H1 (cell line): ENCODE results near the gene NXPH4. TPM values are rescaled to one million over a fixed set of nuclear protein-coding genes. Genes with fewer than 3 reads are reported as not detected.

Experiments
- CTCF ChIA-PET: fragments of 300-600 bp; sonication (Branson Sonifier 250); formaldehyde crosslinking; loops from one replicate; lab custom pipeline; 2021; ENCODE audit not compliant: partially characterized antibody; lab: Charles Lee
- POLR2A ChIA-PET: fragments of 300-600 bp; sonication (Branson Sonifier 250); formaldehyde crosslinking; loops from one replicate; lab custom pipeline; 2021; ENCODE audit warnings: inconsistent platforms; ENCODE audit not compliant: partially characterized antibody; lab: Charles Lee
- DNase-seq, 2 experiments: peaks; one replicate each; pipeline versions ENCODE4 v3.0.0 to v3.0.0-alpha.2; 2010 to 2022; ENCODE audit warnings: low spot score in 2 of 2, low read depth in 1 of 2, mixed read lengths in 1 of 2
- FAIRE-seq: peaks from 2 replicates; lab custom pipeline; 2011; peaks lifted over from hg19 to GRCh38; lab: Jason Lieb, UNC
- H2AFZ ChIP-seq: 2 replicates; pipeline ENCODE4 v1.8.1; 2012; ENCODE audit warnings: low read length, inconsistent platforms
- H2AK5ac ChIP-seq: 2 replicates; pipeline ENCODE4 v1.6.1; 2013; ENCODE audit warnings: low read depth, low read length
- H2BK120ac ChIP-seq: replicated peaks from 2 replicates; pipeline ENCODE3; 2013; ENCODE audit warnings: low read depth, low read length, inconsistent platforms
- H2BK12ac ChIP-seq: 2 replicates; pipeline ENCODE4 v1.6.1; 2013; ENCODE audit warnings: low read depth, low read length
- H2BK15ac ChIP-seq: 2 replicates; pipeline ENCODE4 v1.6.1; 2013; ENCODE audit warnings: low read length
- H2BK20ac ChIP-seq: 2 replicates; pipeline ENCODE4 v1.6.1; 2013; ENCODE audit warnings: low read length
- H2BK5ac ChIP-seq: 2 replicates; pipeline ENCODE4 v1.6.1; 2013; ENCODE audit warnings: low read depth, low read length
- H3K14ac ChIP-seq: 2 replicates; pipeline ENCODE4 v1.6.1; 2013; ENCODE audit warnings: inconsistent platforms; ENCODE audit not compliant: insufficient read length
- H3K18ac ChIP-seq: 2 replicates; pipeline ENCODE4 v1.6.1; 2013; ENCODE audit warnings: low read length; ENCODE audit errors: extremely low read depth
- H3K23ac ChIP-seq: 2 replicates; pipeline ENCODE4 v1.6.1; 2013; ENCODE audit warnings: inconsistent platforms; ENCODE audit not compliant: insufficient read length
- H3K23me2 ChIP-seq: 2 replicates; pipeline ENCODE4 v1.6.1; 2013; ENCODE audit warnings: low read depth, low read length
- H3K27ac ChIP-seq: 2 replicates; pipeline ENCODE4 v1.6.1; 2011; ENCODE audit warnings: low read depth, low read length, inconsistent platforms
- H3K27me3 ChIP-seq, 4 experiments: replicated peaks in 1 of 4; 1 replicate in 1 of 4; 2 replicates in 3 of 4; pipeline versions ENCODE4 v1.6.1 to v1.8.1; 2011 to 2013; ENCODE audit warnings: low read length in 3 of 4, mild to moderate bottlenecking in 3 of 4, inconsistent platforms in 2 of 4, mixed read lengths in 2 of 4, moderate library complexity in 1 of 4; ENCODE audit not compliant: control insufficient read depth in 3 of 4, insufficient read depth in 3 of 4; ENCODE audit errors: extremely low read depth in 1 of 4
- H3K36me3 ChIP-seq, 4 experiments: 2 replicates each; pipeline versions ENCODE4 v1.6.1 to v1.8.1; 2011 to 2013; ENCODE audit warnings: mild to moderate bottlenecking in 4 of 4, low read length in 3 of 4, moderate library complexity in 2 of 4, control low read depth in 1 of 4, inconsistent platforms in 1 of 4; ENCODE audit not compliant: insufficient read depth in 4 of 4, control insufficient read depth in 2 of 4
- H3K4ac ChIP-seq: replicated peaks from 2 replicates; pipeline ENCODE3; 2013; ENCODE audit warnings: low read length, low read depth, mixed read lengths, inconsistent platforms; ENCODE audit not compliant: insufficient read length
- H3K4me1 ChIP-seq, 4 experiments: replicated peaks in 1 of 4; 1 replicate in 1 of 4; 2 replicates in 3 of 4; pipeline versions ENCODE4 v1.6.1 to v1.8.1; 2011 to 2013; ENCODE audit warnings: low read length in 3 of 4, inconsistent platforms in 2 of 4, mixed read lengths in 1 of 4; ENCODE audit not compliant: insufficient read depth in 4 of 4, control insufficient read depth in 3 of 4
- H3K4me2 ChIP-seq, 2 experiments: 2 replicates each; pipeline versions ENCODE4 v1.6.1 to v1.8.1; 2011 to 2013; ENCODE audit warnings: low read depth in 2 of 2, low read length in 2 of 2, control low read depth in 1 of 2, inconsistent platforms in 1 of 2, mild to moderate bottlenecking in 1 of 2; ENCODE audit not compliant: insufficient read depth in 1 of 2
- H3K4me3 ChIP-seq, 4 experiments: fragments of 200-600, 300-600 bp in 1 of 4; sonication (generic), shearing (Covaris generic), sonication (Bioruptor Twin) in 1 of 4; 2 replicates each; pipeline versions ENCODE4 v1.5.1 to v1.8.1; 2011 to 2016; ENCODE audit warnings: low read length in 4 of 4, low read depth in 3 of 4, control low read depth in 2 of 4, inconsistent platforms in 2 of 4, mild to moderate bottlenecking in 2 of 4, mixed read lengths in 1 of 4, moderate library complexity in 1 of 4; ENCODE audit not compliant: insufficient read depth in 2 of 4; ENCODE audit errors: extremely low read depth in 1 of 4
- H3K56ac ChIP-seq: replicated peaks from 2 replicates; pipeline ENCODE3; 2013; ENCODE audit warnings: low read depth, mild to moderate bottlenecking, mixed read lengths, low read length, inconsistent platforms; ENCODE audit not compliant: insufficient read length
- H3K79me1 ChIP-seq: 2 replicates; pipeline ENCODE4 v1.6.1; 2013; ENCODE audit warnings: low read depth, low read length, control low read depth
- H3K79me2 ChIP-seq, 2 experiments: 2 replicates each; pipeline versions ENCODE4 v1.6.1 to v1.8.1; 2012 to 2013; ENCODE audit warnings: low read length in 2 of 2, mild to moderate bottlenecking in 2 of 2, inconsistent platforms in 1 of 2; ENCODE audit not compliant: insufficient read depth in 2 of 2, control insufficient read depth in 1 of 2
- H3K9ac ChIP-seq, 4 experiments: replicated peaks in 1 of 4; 1 replicate in 1 of 4; 2 replicates in 3 of 4; pipeline versions ENCODE4 v1.6.1 to v1.8.1; 2011 to 2013; ENCODE audit warnings: low read depth in 3 of 4, low read length in 3 of 4, control low read depth in 2 of 4, mild to moderate bottlenecking in 2 of 4, moderate library complexity in 2 of 4, inconsistent platforms in 1 of 4; ENCODE audit errors: extremely low read depth in 1 of 4
- H3K9me3 ChIP-seq, 2 experiments: 2 replicates each; pipeline versions ENCODE4 v1.6.1 to v1.8.1; 2012 to 2013; ENCODE audit warnings: mild to moderate bottlenecking in 2 of 2, moderate library complexity in 2 of 2, control low read depth in 1 of 2, inconsistent platforms in 1 of 2, low read depth in 1 of 2, low read length in 1 of 2, mixed read lengths in 1 of 2; ENCODE audit not compliant: insufficient read depth in 2 of 2
- H4K20me1 ChIP-seq, 2 experiments: replicated peaks in 1 of 2; 2 replicates each; pipeline versions ENCODE3 to v1.8.1; 2011 to 2013; ENCODE audit warnings: inconsistent platforms in 2 of 2, low read length in 2 of 2, mild to moderate bottlenecking in 1 of 2; ENCODE audit not compliant: insufficient read depth in 2 of 2, control insufficient read depth in 1 of 2
- H4K5ac ChIP-seq: 2 replicates; pipeline ENCODE4 v1.6.1; 2013; ENCODE audit warnings: low read length, low read depth, mixed read lengths, inconsistent platforms; ENCODE audit not compliant: insufficient read length
- H4K8ac ChIP-seq: 2 replicates; pipeline ENCODE4 v1.8.0; 2013; ENCODE audit warnings: mild to moderate bottlenecking, moderate library complexity, low read length, inconsistent platforms; ENCODE audit not compliant: insufficient read depth; ENCODE audit errors: extremely low read depth
- H4K91ac ChIP-seq: replicated peaks from 2 replicates; pipeline ENCODE3; 2013; ENCODE audit warnings: low read length, mixed read lengths, inconsistent platforms; ENCODE audit not compliant: insufficient read length
- WGBS, 2 experiments: shearing (Covaris generic) in 1 of 2; methylation state at CpG; one replicate each; pipeline versions ENCODE4 v1.1.6 to v1.1.7; 2013 to 2015; ENCODE audit warnings: low lambda C conversion rate in 2 of 2, mixed read lengths in 2 of 2, inconsistent platforms in 1 of 2, low coverage in 1 of 2, missing lambda C conversion rate in 1 of 2; ENCODE audit not compliant: insufficient replicate concordance in 2 of 2, insufficient coverage in 1 of 2, insufficient read length in 1 of 2; ENCODE audit errors: extremely low coverage in 1 of 2, missing lambda C conversion rate in 1 of 2; 5-methylcytosine and 5-hydroxymethylcytosine counted together
- polyA plus RNA-seq, 7 experiments: library from polyadenylated mRNA; depleted of rRNA in 3 of 7; stranded (reverse) in 5 of 7; unstranded in 2 of 7; fragments of >200 nt in 5 of 7; fragments of 200-250 nt in 2 of 7; gene quantifications; 1 replicate in 5 of 7; 2 replicates in 1 of 7; 4 replicates in 1 of 7; pipeline versions ENCODE4 v1.2.1 to v1.2.3, GENCODE V29; 2011 to 2013; ENCODE audit warnings: missing spikeins in 2 of 7, mixed read lengths in 2 of 7
- total RNA-seq: library from RNA; stranded (reverse); fragmentation: NEBNext Ultra II Directional; extraction: Animal tissue kit (Norgen Biotek cat#: 25700); gene quantifications from 2 replicates; pipeline ENCODE4 v1.2.1, GENCODE V29; 2021
- TF ChIP-seq, protein P1 (sequence below): IDR thresholded peaks from 2 replicates; pipeline ENCODE4 v1.6.1; 2012; ENCODE audit warnings: low read length, inconsistent platforms

The NXPH4 gene
- total and polyA plus RNA-seq, 2 of the 8 experiments (the other 6 are each of a cell fraction or from before 2014, with no cell fraction given): 0.92 to 1.7 TPM

DNA sequence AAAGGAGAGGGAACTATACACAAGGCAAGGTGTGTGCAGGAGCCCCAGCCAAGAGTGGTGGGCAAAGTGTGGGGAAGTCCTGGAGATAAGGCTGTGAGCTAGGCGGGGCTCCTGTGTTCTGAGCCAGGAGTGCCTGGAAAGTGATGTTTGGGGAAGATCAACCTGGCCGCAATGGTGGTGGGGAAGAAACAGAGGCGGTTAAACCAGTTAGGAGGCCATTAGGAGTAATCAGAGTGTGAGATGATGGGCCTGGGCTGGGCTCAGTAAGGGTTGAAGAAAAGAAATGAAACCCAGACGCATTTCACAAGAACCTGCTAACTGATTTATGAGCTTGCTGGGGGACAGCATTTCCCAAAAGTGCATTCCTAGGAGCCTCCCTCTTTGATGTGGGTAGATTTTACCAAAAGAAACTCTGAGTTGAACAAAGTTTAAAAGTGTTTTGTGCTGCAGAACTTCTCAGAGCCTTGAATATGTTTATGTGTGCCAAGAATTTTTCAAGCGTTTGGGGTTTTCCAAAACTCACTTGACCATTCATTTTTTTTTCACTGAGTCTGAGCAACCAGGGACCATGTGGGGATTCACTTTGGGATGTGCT, 34.9 kb upstream of the NXPH4 start:
- Histone ChIP-seq H4K20me1 (peaks cover 6 to 22% of the 10 kb centered on the region in 2 experiments), H3K9ac (no peak overlapping the region), H4K91ac (no peak overlapping the region), H2BK5ac (no peak overlapping the region), H3K79me2 (no peaks in the 10 kb centered on the region), H2AFZ (no peak overlapping the region), H3K27me3 (no peaks in the 10 kb centered on the region), H3K79me1 (no peaks in the 10 kb centered on the region), H3K27ac (no peak overlapping the region), H3K56ac (no peak overlapping the region), H2AK5ac (no peak overlapping the region), H3K9me3 (no peaks in the 10 kb centered on the region), H3K18ac (no peak overlapping the region), H3K14ac (no peak overlapping the region), H3K4me3 (no peak overlapping the region), H4K5ac (no peak overlapping the region), H3K36me3 (peaks cover 51 to 78% (median 75%) of the 10 kb centered on the region in 4 experiments), H3K4me1 (no peaks in the 10 kb centered on the region; a peak in 1 of 7 replicates), H3K4ac (no peak overlapping the region), H3K23ac (no peak overlapping the region), H2BK12ac (no peak overlapping the region), H3K4me2 (no peak overlapping the region), H2BK20ac (no peak overlapping the region), H2BK15ac (no peak overlapping the region), H3K23me2 (no peaks in the 10 kb centered on the region), H2BK120ac (no peak overlapping the region), H4K8ac (no peak overlapping the region)
- WGBS, 2 experiments: 90% methylated on average over 5 of the region's 5 CpGs; no CpG with 5 or more reads in 1 of the 2 experiments
- POLR2A ChIA-PET: interaction anchor here (0.9 to 4.6 kb wide), 10 partner anchors 9 to 70 kb away, joined by 3 to 15 read pairs (median 6); partner anchors contain the start of genes LRP1, LRP1-AS, SHMT2 and STAT6
- FAIRE-seq: no peak
- CTCF ChIA-PET: interaction anchor here (0.6 to 21.9 kb wide), 12 partner anchors 5 to 1019 kb away, joined by 3 to 389 read pairs (median 4); partner anchors contain the start of gene LRP1
- no peak for DNase-seq
- TF ChIP-seq, protein P1, sequence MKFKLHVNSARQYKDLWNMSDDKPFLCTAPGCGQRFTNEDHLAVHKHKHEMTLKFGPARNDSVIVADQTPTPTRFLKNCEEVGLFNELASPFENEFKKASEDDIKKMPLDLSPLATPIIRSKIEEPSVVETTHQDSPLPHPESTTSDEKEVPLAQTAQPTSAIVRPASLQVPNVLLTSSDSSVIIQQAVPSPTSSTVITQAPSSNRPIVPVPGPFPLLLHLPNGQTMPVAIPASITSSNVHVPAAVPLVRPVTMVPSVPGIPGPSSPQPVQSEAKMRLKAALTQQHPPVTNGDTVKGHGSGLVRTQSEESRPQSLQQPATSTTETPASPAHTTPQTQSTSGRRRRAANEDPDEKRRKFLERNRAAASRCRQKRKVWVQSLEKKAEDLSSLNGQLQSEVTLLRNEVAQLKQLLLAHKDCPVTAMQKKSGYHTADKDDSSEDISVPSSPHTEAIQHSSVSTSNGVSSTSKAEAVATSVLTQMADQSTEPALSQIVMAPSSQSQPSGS: no peak
